Stimulated activated CD8-positive, alpha-beta memory T cell treated with anti-CD3 and anti-CD28 coated beads, Interleukin-4, amount 100 ng/mL, for 24 hours (primary cell): ENCODE measurements around the gene MKNK1.
"Not testable (repeated sequence)": the region's sequence is repeated elsewhere in the genome, so short reads cannot be mapped to it uniquely, and the experiment has no call there.

Experiments used
- DNase-seq: peaks from one replicate; pipeline ENCODE4 v3.0.0-alpha.2; 2020; ENCODE audit warnings: low read depth

Gene MKNK1

GRCh38 chr1:46603858-46604549, at the start of gene MKNK1:
MKNK1 (minus strand) TSS chr1:46604268; CDS start chr1:46583327, 20,941 bp downstream.
- peak; percentile 97 for DNase-seq

DNA sequence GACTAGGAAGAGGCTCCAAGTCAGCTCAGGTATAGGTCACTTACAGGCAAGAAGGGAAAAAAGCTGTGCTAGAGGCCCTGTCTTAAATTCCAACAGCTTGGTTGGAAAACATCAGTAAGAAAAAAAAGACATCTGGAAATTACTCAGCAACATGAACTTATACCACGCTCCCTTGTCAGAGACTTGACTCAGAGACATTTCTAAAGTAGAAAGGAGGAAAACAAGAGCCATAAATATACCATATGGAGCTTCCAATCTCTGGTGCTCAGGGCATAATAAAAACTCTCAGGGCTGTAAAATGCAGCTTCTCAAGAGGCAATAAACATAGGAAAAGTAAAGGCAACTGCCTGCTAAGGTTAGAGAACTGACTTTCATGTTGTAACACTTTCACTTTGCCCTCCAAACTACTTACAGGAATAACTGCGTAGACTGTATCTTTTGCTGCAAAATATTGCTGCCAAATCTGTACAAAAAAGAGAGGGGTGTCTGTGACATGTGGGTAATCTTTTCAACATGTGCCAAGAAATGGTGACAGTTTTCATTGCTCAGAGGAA, 49.4 kb upstream of the MKNK1 start:
- no peak for DNase-seq

DNA sequence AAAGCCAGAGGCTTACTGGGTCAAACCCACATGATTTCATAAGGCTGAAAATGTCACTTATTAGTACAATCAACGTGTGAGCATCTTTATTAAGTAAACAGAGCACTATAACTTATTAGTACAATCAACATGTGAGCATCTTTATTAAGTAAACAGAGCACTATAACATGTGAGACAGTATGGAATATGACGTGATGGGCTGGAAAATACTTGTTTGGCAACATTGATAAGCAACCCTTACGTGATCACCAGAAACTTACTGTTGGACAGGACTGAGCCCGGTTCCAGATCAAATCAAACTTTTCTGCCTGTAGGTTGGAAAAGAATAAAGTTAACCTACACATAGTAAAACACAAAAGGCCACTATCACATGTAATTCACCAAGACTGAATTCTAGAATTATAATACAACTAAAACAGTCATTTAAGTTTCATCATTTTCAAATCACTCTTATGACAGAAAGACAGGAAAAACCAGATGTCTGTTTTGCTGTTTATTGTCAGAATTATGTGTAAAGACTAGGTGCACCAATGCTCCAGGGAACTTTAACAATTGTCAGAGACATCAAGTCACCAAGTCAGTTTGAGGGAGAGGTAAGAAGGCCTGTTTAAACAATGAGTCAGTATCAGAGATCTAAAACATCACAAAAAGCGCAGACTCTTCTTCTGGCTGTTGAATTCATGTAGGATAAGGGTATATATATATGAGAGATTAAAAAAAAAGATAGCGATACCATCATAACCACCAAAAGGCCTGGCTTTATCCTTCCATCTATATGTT, 48.4 kb upstream of the MKNK1 start:
- no peak for DNase-seq

GRCh38 chr1:46651152-46651551, 47.1 kb upstream of the MKNK1 start:
- not testable (repeated sequence) for DNase-seq

DNA sequence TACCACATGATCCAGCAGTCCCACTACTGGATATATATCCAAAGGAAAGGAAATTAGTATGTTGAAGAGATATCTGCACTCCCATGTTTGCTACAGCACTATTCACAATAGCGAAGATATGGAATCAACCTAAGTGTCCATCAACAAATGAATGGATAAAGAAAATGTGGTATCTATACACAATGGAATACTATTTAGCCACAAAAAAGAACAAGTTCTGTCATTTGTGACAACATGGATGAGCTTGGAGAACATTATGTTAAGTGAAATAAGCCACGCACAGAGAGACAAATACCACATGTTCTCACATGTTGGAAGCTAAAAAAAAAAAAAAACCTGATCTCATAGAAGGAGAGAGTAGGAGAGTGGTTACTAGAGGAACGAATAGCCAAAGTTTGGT, 46.4 kb upstream of the MKNK1 start:
- no peak for DNase-seq

GRCh38 chr1:46649764-46650163, 45.7 kb upstream of the MKNK1 start:
- DNase-seq, result no peak

- DNase-seq, result no peak
These were observed 43.5 kb upstream of the MKNK1 start for GRCh38 chr1:46647611-46648010.

DNA sequence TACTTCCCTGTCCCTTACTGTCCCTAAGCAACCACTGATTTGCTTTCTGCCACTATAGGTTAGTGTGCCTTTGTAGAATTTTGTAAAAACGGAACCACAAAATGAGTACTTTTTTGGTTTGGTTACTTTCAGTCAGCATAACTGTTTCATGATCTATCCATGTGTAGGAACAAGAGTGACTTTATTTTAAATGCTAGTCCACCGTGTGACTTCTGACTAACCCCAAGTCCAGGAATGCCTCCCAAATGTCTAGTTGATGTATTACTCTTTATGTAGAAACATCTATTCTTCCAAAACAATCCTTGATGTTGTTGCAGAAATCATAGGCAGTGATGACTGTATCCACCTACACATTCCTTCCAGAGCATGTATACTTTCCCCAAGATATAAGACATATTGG, 42.8 kb upstream of the MKNK1 start:
- no peak for DNase-seq

DNA sequence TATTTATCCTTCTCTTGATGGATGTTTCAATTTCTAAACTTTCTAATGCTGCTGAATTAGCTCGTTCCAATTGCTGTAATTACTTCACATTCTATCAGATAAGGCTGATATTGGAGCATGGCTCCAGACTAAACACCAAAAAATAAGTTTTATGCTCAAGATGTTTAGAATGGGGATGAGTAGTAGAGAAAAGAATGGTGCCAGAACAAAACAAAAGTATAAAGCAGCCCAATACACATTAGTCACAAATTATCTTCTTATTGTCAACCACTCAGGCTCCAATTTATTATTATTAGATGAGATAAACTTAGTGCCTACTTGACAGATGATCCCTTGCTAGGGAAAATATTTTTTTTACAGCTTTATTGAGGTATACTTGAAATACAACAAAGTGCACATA, 42.3 kb upstream of the MKNK1 start:
- DNase-seq, result no peak

- DNase-seq, result no peak
These were observed 41.7 kb upstream of the MKNK1 start for GRCh38 chr1:46645815-46646214.

DNA sequence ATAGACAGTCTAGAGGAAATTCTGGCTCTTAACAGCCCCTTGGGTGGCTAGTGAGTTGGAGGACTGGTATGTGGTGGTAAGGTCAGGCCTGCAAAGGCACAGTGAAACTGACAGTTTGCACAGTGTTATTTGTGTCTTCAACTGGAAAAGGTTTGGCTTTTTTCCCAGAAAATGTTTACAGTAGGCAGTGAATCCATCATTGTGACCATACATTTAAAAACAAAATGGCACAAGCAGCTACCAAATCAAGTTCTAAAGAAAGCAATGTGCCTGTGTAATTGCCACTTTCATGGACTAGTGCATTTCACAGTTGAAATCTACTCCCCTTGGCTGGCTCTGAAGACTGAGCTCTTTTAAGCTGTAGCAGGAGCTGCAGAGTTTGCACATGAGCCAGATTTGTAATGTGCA, 39.3 kb upstream of the MKNK1 start:
- no peak for DNase-seq

GRCh38 chr1:46642115-46642680, 38.1 kb upstream of the MKNK1 start:
- no peak for DNase-seq

DNA sequence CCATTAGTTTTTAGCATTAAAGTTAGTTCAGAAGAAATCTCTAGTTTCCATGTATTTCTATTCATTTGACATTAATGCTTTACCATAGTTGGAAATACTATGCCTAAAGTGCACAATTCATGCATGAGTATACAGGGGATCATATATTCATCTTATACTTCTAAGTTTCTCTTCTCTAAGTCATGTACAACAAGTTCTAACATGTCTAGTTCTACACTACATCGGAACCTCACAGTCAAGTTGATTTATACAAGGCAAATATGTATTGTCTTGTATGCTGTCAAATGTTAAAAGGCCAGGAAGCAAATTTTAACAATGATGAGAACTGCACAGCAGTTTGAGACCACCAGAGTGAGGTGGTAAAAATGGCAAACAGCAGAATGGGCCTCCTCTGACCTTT, 35.5 kb upstream of the MKNK1 start:
- no peak for DNase-seq

GRCh38 chr1:46638921-46639320, 34.9 kb upstream of the MKNK1 start:
- DNase-seq, result no peak

DNA sequence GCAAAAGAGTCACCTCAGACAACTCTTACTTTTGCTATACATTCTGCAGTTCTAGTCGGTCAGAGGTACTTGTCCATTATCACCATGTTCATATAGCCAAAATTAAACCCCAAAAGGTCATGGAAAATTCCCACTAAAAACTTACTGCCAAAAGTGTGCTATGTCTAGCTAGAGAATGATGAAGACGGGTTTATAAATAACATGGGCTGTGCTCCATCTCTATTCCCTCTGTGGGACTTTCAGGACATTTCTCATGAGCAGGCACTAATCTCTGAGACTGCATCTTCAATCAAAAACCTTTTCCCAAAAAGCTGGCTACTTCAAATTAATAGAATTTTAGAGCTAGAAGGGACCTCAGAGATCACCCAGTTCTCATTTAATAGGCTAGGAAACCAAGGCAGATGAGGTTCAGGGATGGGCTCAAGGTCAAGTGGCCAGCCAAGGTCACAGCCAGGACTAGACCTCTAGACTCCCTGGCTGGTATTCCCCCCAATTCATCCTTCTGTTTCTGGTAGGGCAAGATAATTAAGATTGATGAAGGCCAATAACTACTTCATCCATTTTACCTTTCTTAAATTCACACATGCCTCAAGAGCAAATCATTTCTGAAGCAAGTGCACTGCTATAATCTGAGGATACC, 33.5 kb upstream of the MKNK1 start:
- no peak for DNase-seq

DNA sequence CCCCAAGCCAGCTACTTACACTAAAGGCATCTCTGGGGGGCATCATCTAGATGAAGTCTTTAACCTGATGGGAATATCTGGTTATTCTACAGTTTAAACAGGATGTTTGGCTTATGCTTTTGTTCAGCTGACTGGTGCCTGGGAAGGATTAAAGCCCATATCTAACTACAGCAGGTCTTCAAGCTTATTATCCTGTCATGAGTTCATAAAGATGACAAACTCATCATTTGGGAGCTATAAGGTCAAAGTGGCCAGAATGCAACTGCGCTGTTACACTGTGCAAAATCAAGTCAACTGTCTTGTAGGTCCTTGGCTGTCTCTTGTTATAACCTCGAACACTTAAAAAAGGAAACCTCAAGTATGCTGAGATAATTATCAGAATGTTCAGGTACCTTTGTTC, 31.1 kb upstream of the MKNK1 start:
- no peak for DNase-seq

DNA sequence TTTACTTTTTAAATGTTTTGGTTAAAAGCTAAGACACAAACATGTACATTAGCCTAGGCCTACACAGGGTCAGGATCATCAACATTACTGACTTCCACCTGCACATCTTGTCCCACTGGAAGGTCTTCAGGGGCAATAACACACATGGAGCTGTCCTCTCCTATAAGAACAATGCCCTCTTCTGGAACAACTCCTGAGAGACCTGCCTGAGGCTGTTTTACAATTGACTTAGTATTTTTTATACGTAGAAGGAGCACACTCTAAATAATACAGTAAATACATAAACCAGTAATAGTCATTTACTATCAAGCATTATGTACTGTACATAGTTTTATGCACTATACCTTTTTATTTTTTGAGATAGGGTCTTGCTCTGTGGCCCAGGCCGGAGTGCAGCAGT, 26.7 kb upstream of the MKNK1 start:
- no peak for DNase-seq

- no peak for DNase-seq
These were observed 19.9 kb upstream of the MKNK1 start for GRCh38 chr1:46623743-46624644.

GRCh38 chr1:46622344-46622743, 18.3 kb upstream of the MKNK1 start:
- no peak for DNase-seq

DNA sequence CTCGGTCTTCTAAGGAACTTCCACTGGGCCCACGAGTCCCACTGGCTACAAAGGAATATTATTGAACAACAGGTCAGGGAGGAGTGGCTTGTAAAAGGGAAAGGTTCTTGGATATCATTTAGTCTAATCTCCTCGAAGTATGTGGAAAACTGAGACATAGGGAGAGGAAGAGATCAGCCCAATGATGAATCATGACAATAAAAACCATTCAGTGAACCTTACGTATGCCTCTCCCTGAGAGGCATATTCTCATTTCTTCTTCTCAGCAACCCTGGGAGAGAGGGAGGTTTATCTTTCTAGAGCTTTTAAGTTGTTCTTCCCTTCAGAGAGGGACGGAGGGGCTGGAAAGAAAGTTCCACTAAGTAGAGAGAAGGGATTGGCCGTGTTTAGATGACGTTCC, 17.9 kb upstream of the MKNK1 start:
- DNase-seq, result no peak

- DNase-seq, result no peak
These were observed 15.7 kb upstream of the MKNK1 start for GRCh38 chr1:46619656-46620258.
